WERI-Rb-1 (cell line): ENCODE data around the gene RYR3.

Experiments
- DNase-seq: peaks from one replicate; pipeline ENCODE4 v3.0.0-alpha.2; 2020
- H3K27ac ChIP-seq: fragments of 250-450 bp; sonication (Bioruptor Pico); 2 replicates; pipeline ENCODE4 v1.5.1; 2020; ENCODE audit warnings: mild to moderate bottlenecking, moderate library complexity
- H3K27me3 ChIP-seq: fragments of 250-450 bp; sonication (Bioruptor Pico); 2 replicates; pipeline ENCODE4 v1.5.1; 2021; ENCODE audit warnings: mild to moderate bottlenecking, low read depth, moderate library complexity; ENCODE audit not compliant: insufficient read depth, severe bottlenecking
- H3K36me3 ChIP-seq: fragments of 250-450 bp; sonication (Bioruptor Pico); 2 replicates; pipeline ENCODE4 v1.5.1; 2020; ENCODE audit warnings: mild to moderate bottlenecking, moderate library complexity
- H3K4me3 ChIP-seq: 2 replicates; pipeline ENCODE4 v1.5.1; 2011; ENCODE audit warnings: low read depth, mild to moderate bottlenecking, control low read depth, low read length
- H3K9me3 ChIP-seq: fragments of 250-450 bp; sonication (Bioruptor Pico); 2 replicates; pipeline ENCODE4 v1.5.1; 2021; ENCODE audit warnings: mild to moderate bottlenecking, moderate library complexity; ENCODE audit not compliant: severe bottlenecking
- TF ChIP-seq, protein P1 (sequence below): IDR thresholded peaks from 2 replicates; pipeline ENCODE4 v1.5.1; 2011; ENCODE audit warnings: low read depth, mild to moderate bottlenecking, control low read depth, inconsistent platforms, low read length

RYR3 gene

DNA sequence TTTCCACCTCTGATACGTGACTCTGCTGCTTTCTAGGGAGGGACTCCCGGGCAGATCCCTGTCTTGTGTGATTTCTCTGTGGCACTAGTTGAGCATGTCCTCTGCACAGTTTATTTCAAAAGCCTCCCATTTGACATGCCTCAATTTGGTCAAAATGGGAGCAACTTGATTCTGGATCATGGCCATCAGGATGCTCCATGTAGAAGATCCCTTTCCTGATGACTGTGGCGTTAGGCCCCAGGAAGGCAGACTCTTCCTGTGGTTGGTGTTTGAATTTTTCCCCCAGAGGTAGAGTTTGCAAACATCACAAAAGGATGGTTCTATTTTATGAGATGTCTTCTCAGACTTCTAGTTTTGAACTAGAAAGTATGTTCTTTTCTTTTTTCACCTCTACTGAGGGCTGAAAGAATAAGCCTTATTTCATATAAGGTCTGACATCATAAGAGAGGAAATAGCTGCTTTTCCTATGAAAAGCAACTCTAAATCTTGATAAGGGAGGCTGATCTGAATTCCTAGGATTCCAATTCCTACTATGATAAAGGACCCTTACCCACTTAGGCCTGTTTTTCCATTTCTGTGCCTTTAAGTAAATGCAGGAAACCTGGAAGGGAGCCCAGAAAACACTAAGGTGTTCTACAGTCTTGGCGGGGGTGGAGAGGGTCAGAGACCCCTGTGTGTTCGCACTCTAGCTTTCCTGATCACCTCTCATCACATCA is 413.7 kb downstream of the RYR3 start:
- DNase-seq: no peak
- Histone ChIP-seq H3K27me3 (no peaks in the 10 kb centered on the region), H3K4me3 (no peak overlapping the region), H3K36me3 (no peaks in the 10 kb centered on the region), H3K9me3 (no peaks in the 10 kb centered on the region), H3K27ac (no peak overlapping the region)
- TF ChIP-seq, protein P1, sequence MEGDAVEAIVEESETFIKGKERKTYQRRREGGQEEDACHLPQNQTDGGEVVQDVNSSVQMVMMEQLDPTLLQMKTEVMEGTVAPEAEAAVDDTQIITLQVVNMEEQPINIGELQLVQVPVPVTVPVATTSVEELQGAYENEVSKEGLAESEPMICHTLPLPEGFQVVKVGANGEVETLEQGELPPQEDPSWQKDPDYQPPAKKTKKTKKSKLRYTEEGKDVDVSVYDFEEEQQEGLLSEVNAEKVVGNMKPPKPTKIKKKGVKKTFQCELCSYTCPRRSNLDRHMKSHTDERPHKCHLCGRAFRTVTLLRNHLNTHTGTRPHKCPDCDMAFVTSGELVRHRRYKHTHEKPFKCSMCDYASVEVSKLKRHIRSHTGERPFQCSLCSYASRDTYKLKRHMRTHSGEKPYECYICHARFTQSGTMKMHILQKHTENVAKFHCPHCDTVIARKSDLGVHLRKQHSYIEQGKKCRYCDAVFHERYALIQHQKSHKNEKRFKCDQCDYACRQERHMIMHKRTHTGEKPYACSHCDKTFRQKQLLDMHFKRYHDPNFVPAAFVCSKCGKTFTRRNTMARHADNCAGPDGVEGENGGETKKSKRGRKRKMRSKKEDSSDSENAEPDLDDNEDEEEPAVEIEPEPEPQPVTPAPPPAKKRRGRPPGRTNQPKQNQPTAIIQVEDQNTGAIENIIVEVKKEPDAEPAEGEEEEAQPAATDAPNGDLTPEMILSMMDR: no peak

DNA sequence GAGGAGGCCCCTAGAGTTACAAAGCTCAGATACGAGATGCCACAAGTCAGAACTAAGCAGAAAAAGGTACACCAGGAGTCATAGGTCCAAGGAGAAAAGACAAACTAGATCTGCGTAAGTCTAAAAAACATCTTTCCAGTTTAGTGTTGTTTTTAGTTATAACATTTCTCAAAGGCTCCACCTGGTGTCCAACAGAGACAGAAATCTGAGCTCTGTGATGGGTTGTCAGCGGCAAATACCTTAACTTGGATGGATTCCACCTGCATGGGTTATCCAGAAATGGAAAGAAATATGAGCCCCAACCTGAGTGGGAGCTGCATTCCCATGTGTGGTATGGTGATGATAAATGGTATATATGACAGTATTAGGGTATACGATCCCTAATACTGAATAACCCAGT is 418.9 kb downstream of the RYR3 start:
- H3K27me3 ChIP-seq: no peaks in the 10 kb centered on the region
- no peak overlapping the region for H3K4me3 ChIP-seq
- TF ChIP-seq, protein P1: 0 out of 2 replicates have a peak, but pooled peaks have one; percentile 24
- no peak for DNase-seq
- no peaks in the 10 kb centered on the region for H3K36me3 ChIP-seq
- no peak overlapping the region for H3K27ac ChIP-seq
- no peaks in the 10 kb centered on the region for H3K9me3 ChIP-seq

DNA sequence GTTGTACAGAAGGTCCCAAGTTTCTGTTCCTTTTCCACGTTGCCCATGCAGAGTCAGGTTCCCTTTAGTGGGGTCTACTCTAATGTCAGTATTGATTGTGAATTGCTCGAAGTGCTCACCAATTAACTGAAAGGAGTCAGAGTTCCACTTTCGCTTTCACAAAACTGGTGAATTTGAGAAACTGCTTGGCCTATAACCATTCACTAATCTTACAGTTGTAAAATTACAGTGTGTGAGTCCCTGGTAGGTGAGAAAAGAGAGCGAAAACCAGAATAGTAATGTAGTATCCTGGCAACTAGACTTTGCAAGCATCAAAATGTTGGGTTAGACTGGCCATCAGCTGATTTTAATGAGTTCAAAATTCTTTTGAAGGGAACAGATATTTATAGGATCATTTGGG is 420.0 kb downstream of the RYR3 start:
- Histone ChIP-seq H3K4me3 (no peak overlapping the region), H3K27ac (no peak overlapping the region), H3K36me3 (no peaks in the 10 kb centered on the region), H3K9me3 (no peaks in the 10 kb centered on the region), H3K27me3 (no peaks in the 10 kb centered on the region)
- TF ChIP-seq, protein P1: no peak
- DNase-seq: no peak

DNA sequence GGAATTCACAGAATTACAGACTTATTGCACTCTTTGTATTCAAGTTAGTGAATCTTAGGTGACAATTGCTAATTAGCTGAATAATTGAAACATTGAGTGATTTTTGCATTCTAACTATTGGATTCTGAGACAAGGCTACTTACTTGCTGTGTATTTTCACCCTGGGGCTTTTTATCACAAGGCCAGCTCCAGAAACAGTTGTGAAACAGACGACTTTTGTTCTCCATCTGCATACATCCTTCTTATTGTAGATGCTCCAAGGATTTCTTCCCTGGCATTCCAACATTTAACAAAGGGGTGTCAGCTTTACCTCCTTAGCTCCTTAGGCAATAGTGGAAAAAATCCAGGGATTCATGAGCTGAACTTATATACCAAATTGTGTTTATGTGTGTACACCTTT is 424.4 kb downstream of the RYR3 start:
- DNase-seq: no peak
- H3K36me3 ChIP-seq: no peaks in the 10 kb centered on the region
- no peaks in the 10 kb centered on the region for H3K9me3 ChIP-seq
- H3K27me3 ChIP-seq: no peaks in the 10 kb centered on the region
- TF ChIP-seq, protein P1: no peak
- H3K27ac ChIP-seq: no peak overlapping the region
- no peak overlapping the region for H3K4me3 ChIP-seq

DNA sequence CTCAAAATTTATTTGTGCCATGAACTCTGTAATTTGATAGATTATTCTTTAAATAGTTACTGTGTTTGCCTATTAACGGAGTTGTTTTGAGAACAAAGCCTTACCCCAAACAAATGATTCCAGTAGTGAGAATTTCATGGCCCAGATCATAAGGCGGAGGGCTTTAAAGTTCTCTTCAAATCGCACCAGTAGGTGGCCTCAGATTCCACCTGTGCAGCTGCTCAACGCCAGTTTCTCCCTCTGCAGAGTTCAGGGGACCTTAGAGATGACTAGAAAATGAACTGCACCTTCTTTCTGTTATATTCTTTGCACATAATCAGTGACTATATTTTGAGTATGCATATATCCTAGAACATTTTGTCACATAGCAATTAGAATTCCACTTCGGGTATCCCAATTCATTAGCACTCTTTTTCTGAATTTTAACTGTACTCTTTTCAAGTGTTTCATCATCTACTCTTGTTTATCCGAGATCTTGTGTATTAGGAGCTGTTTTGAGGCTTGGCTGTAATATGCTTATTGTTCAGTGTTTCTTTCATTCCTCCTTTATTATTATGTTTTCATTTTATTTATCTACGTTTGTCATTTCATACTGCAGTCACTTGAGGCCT is 425.0 kb downstream of the RYR3 start:
- Histone ChIP-seq H3K4me3 (no peak overlapping the region), H3K27me3 (no peaks in the 10 kb centered on the region), H3K9me3 (no peaks in the 10 kb centered on the region), H3K27ac (no peak overlapping the region), H3K36me3 (no peaks in the 10 kb centered on the region)
- peak; percentile 48 for DNase-seq
- TF ChIP-seq, protein P1: peak; percentile 67
